ENCODE data around the gene DEFB128.

DEFB128 gene

DNA sequence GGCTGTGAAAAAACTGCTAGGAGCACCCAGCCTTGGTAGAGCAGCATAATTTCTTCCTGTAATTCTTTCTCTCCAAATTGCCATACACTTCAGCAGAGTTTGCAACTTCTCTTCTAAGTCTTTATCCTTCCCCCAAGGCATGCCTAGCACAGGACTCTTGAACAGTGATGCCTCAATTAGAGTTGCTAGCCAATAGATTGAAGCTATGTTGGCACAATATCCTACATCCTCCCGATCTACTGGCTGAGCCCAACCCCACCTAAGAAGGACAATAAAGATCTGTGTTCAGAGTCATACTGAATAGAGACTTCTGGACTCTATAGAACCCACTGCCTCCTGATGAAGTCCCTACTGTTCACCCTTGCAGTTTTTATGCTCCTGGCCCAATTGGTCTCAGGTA lies 47.2 kb downstream of the DEFB128 start, which contains the start of gene DEFB126:
Gene DEFB126, plus strand, starts transcription at position 301 of the 400 bp plus-strand sequence. Its CDS starts 39 bp downstream, at position 340.
- H3K4me3 ChIP-seq (ENCODE audit: low read length), result no peak within 1 kb of the TSS
- no peaks in the 10 kb centered on the region; the same call in 1 of the 2 replicates for H3K9me3 ChIP-seq (ENCODE audit: control insufficient read depth, insufficient read depth, low read length)
- no peak for TF ChIP-seq EZH2phosphoT487 (IDR thresholded peaks at IDR 0.05; ENCODE audit: borderline replicate concordance, low read length)
- TF ChIP-seq, protein P1, sequence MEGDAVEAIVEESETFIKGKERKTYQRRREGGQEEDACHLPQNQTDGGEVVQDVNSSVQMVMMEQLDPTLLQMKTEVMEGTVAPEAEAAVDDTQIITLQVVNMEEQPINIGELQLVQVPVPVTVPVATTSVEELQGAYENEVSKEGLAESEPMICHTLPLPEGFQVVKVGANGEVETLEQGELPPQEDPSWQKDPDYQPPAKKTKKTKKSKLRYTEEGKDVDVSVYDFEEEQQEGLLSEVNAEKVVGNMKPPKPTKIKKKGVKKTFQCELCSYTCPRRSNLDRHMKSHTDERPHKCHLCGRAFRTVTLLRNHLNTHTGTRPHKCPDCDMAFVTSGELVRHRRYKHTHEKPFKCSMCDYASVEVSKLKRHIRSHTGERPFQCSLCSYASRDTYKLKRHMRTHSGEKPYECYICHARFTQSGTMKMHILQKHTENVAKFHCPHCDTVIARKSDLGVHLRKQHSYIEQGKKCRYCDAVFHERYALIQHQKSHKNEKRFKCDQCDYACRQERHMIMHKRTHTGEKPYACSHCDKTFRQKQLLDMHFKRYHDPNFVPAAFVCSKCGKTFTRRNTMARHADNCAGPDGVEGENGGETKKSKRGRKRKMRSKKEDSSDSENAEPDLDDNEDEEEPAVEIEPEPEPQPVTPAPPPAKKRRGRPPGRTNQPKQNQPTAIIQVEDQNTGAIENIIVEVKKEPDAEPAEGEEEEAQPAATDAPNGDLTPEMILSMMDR (IDR thresholded peaks at IDR 0.05; ENCODE audit: low read depth, low read length, poor library complexity, severe bottlenecking), result no peak
- H3K27me3 ChIP-seq (ENCODE audit: control insufficient read depth, low read length), result peaks cover 19% of the 10 kb centered on the region
- H3F3A ChIP-seq (ENCODE audit: control insufficient read depth, insufficient read depth), result no peaks in the 10 kb centered on the region
- H3K9me2 ChIP-seq (replicated peaks; ENCODE audit: control insufficient read depth, low read length), result no peaks in the 10 kb centered on the region
- H3K27ac ChIP-seq (ENCODE audit: low read depth, low read length), result no peak within 1 kb of the TSS
- H4K20me1 ChIP-seq (ENCODE audit: control insufficient read depth, insufficient read depth, low read depth, low read length), result no peaks in the 10 kb centered on the region
- no peaks in the 10 kb centered on the region for H3K36me3 ChIP-seq (ENCODE audit: control insufficient read depth, low read length)
- H3K79me2 ChIP-seq (ENCODE audit: control insufficient read depth, low read length), result no peaks in the 10 kb centered on the region
- no peaks in the 10 kb centered on the region for H3K4me1 ChIP-seq (ENCODE audit: control insufficient read depth, low read length)
- H3K4me2 ChIP-seq (ENCODE audit: low read length), result no peak within 1 kb of the TSS

All from DOHH2 (cell line).